Measurements from ENCODE around the gene SUGCT.

Gene SUGCT

GRCh38 chr7:40717242-40717641, 582.4 kb downstream of the SUGCT start:
- Histone ChIP-seq H3K27ac (ENCODE audit: low read length) (no peak overlapping the region), H3K27me3 (ENCODE audit: low read depth, low read length) (0 out of 2 replicates have a peak, but pooled peaks cover 6% of the 10 kb centered on the region), H3K9me3 (ENCODE audit: insufficient read depth, low read length) (no peaks in the 10 kb centered on the region), H3K79me2 (ENCODE audit: low read length) (no peaks in the 10 kb centered on the region), H3K4me3 (ENCODE audit: low read length) (no peak overlapping the region), H3K36me3 (replicated peaks; ENCODE audit: low read depth, low read length) (no peaks in the 10 kb centered on the region), H3K4me2 (ENCODE audit: low read length) (no peak overlapping the region), H4K20me1 (ENCODE audit: insufficient read depth, low read length) (no peaks in the 10 kb centered on the region), H3K9ac (ENCODE audit: low read length) (no peak overlapping the region), H3K4me1 (ENCODE audit: low read length) (no peaks in the 10 kb centered on the region), H2AFZ (ENCODE audit: low read depth, low read length) (no peak overlapping the region)
- TF ChIP-seq, protein P1, sequence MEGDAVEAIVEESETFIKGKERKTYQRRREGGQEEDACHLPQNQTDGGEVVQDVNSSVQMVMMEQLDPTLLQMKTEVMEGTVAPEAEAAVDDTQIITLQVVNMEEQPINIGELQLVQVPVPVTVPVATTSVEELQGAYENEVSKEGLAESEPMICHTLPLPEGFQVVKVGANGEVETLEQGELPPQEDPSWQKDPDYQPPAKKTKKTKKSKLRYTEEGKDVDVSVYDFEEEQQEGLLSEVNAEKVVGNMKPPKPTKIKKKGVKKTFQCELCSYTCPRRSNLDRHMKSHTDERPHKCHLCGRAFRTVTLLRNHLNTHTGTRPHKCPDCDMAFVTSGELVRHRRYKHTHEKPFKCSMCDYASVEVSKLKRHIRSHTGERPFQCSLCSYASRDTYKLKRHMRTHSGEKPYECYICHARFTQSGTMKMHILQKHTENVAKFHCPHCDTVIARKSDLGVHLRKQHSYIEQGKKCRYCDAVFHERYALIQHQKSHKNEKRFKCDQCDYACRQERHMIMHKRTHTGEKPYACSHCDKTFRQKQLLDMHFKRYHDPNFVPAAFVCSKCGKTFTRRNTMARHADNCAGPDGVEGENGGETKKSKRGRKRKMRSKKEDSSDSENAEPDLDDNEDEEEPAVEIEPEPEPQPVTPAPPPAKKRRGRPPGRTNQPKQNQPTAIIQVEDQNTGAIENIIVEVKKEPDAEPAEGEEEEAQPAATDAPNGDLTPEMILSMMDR (IDR thresholded peaks at IDR 0.05; ENCODE audit: low read depth, low read length) = no peak
- TF ChIP-seq EZH2phosphoT487 (IDR thresholded peaks at IDR 0.05; ENCODE audit: low read depth) = no peak

DNA sequence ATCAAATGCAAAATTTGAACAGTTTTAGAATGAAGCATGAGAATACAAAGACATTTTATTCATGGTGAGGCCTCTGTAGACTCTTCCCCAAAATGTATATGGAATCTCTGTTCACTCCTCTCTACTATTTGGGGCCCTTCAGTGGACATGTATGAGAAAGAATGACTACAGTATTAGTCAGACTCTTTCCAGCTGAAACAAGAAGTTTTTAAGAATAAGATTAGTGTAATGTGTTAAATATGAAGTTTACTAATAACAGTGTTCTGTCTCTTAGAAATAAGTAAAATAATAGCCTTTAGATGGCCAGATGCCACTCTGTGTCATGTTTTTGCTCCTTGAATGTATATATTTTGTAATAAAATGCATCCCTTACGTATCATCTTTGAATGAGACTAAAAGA, 585.6 kb downstream of the SUGCT start:
- H3K4me2 ChIP-seq (ENCODE audit: low read length) = no peak overlapping the region
- no peak overlapping the region for H3K27ac ChIP-seq (ENCODE audit: low read length)

DNA sequence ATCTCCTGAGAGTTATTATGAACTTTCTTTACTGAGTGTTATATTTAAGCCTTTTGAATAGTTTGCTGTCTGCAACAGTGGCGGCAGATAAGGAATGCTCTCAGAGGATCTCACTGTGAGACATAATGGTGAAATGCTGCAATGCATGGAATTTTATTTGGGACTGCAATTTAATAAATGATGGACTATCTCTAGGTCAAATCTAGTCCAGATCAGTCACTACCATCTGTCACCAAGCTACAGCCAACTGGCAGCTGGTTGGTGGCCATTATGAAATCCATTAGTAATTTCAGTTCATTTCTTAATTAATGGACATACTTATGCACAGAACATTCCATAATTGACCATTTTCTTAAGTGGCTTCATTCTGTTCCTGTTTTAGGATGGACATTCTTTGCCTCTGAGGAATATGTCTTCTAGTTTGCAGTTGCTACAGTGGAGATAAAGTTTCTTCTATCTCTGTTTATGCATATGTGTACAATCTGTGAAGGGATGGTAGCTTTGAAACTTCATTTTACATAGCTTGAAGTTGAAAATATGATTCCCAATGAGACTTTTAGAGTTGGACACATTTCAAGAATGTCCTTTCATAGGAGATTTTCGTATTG, 586.6 kb downstream of the SUGCT start:
- no peaks in the 10 kb centered on the region for H4K20me1 ChIP-seq (ENCODE audit: insufficient read depth, low read length)

More for the DNA sequence above, 585.6 kb downstream of the SUGCT start:
- TF ChIP-seq, protein P1 (IDR thresholded peaks at IDR 0.05; ENCODE audit: low read depth, low read length) = no peak
- TF ChIP-seq EZH2phosphoT487 (IDR thresholded peaks at IDR 0.05; ENCODE audit: low read depth) = no peak
- no peak overlapping the region for H3K9ac ChIP-seq (ENCODE audit: low read length)
- no peaks in the 10 kb centered on the region for H3K36me3 ChIP-seq (replicated peaks; ENCODE audit: low read depth, low read length)
- no peaks in the 10 kb centered on the region for H3K79me2 ChIP-seq (ENCODE audit: low read length)
- no peak overlapping the region for H2AFZ ChIP-seq (ENCODE audit: low read depth, low read length)
- H3K9me3 ChIP-seq (ENCODE audit: insufficient read depth, low read length) = no peaks in the 10 kb centered on the region
- H3K27me3 ChIP-seq (ENCODE audit: low read depth, low read length) = 0 out of 2 replicates have a peak, but pooled peaks cover 4% of the 10 kb centered on the region
- no peak overlapping the region for H3K4me3 ChIP-seq (ENCODE audit: low read length)
- H4K20me1 ChIP-seq (ENCODE audit: insufficient read depth, low read length) = no peaks in the 10 kb centered on the region
- no peaks in the 10 kb centered on the region for H3K4me1 ChIP-seq (ENCODE audit: low read length)

DNA sequence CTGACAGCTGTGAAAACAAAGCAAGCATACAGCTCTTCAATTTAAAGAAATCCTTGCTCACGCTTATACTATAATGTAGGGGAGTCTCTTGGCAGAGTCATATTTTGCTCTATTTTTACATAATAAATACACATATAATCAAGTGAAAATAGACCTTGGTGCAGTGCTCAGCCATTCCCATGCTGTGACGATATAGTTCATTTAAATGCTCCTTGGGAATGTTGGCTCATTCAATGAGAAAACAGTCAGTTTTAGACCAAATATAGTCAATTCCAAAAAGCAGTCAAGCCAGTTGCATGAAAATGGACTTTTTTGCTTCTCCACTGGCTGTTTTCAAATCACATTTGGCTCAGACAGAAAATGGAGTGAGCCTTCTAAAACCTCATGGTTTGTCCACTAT, 587.4 kb downstream of the SUGCT start:
- H3K9me3 ChIP-seq (ENCODE audit: insufficient read depth, low read length) = no peaks in the 10 kb centered on the region
- no peaks in the 10 kb centered on the region for H3K27me3 ChIP-seq (ENCODE audit: low read depth, low read length)
- TF ChIP-seq, protein P1 (IDR thresholded peaks at IDR 0.05; ENCODE audit: low read depth, low read length) = no peak
- H3K27ac ChIP-seq (ENCODE audit: low read length) = no peak overlapping the region
- H3K4me2 ChIP-seq (ENCODE audit: low read length) = no peak overlapping the region
- H2AFZ ChIP-seq (ENCODE audit: low read depth, low read length) = no peak overlapping the region
- H3K4me1 ChIP-seq (ENCODE audit: low read length) = no peaks in the 10 kb centered on the region
- no peaks in the 10 kb centered on the region for H3K79me2 ChIP-seq (ENCODE audit: low read length)
- no peak overlapping the region for H3K4me3 ChIP-seq (ENCODE audit: low read length)
- H4K20me1 ChIP-seq (ENCODE audit: insufficient read depth, low read length) = no peaks in the 10 kb centered on the region
- no peak overlapping the region for H3K9ac ChIP-seq (ENCODE audit: low read length)
- no peaks in the 10 kb centered on the region for H3K36me3 ChIP-seq (replicated peaks; ENCODE audit: low read depth, low read length)

More for the DNA sequence above, 586.6 kb downstream of the SUGCT start:
- Histone ChIP-seq H3K9ac (ENCODE audit: low read length) (no peak overlapping the region), H3K27me3 (ENCODE audit: low read depth, low read length) (no peaks in the 10 kb centered on the region), H3K27ac (ENCODE audit: low read length) (no peak overlapping the region), H3K79me2 (ENCODE audit: low read length) (no peaks in the 10 kb centered on the region), H3K9me3 (ENCODE audit: insufficient read depth, low read length) (no peaks in the 10 kb centered on the region), H3K36me3 (replicated peaks; ENCODE audit: low read depth, low read length) (no peaks in the 10 kb centered on the region), H2AFZ (ENCODE audit: low read depth, low read length) (no peak overlapping the region), H3K4me2 (ENCODE audit: low read length) (no peak overlapping the region), H3K4me1 (ENCODE audit: low read length) (no peaks in the 10 kb centered on the region), H3K4me3 (ENCODE audit: low read length) (no peak overlapping the region)
- no peak for TF ChIP-seq EZH2phosphoT487 (IDR thresholded peaks at IDR 0.05; ENCODE audit: low read depth)
- TF ChIP-seq, protein P1 (IDR thresholded peaks at IDR 0.05; ENCODE audit: low read depth, low read length) = no peak
